RWPE1 (cell line): ENCODE measurements around the gene RPL10.

ENCODE experiments used
- CTCF ChIA-PET: fragments of 350-600 bp; sonication (Branson Sonifier 250); formaldehyde crosslinking; extraction: SDS; loops from one replicate; lab custom pipeline; 2021; lab: Yijun Ruan, JAX
- POLR2A ChIA-PET: fragments of 400-600 bp; formaldehyde crosslinking; extraction: SDS; loops from one replicate; lab custom pipeline; 2020; ENCODE audit warnings: antibody characterized with exemption; ENCODE audit not compliant: low non-redundant PET; lab: Yijun Ruan, JAX
- DNase-seq: peaks from one replicate; pipeline ENCODE4 v3.0.0; 2012; ENCODE audit warnings: low spot score
- H3K27ac ChIP-seq: fragments of 450-650 bp; 2 replicates; pipeline ENCODE4 v1.5.1; 2017
- CTCF ChIP-seq: fragments of 450-650 bp; conservative IDR thresholded peaks from 2 replicates; pipeline ENCODE4 v1.5.1; 2017; ENCODE audit warnings: low read depth, mild to moderate bottlenecking

Gene RPL10

GRCh38 chrX:154437971-154438893 is 40.1 kb downstream of the RPL10 start:
- no peak for DNase-seq
- ChIA-PET CTCF (no interaction called here), POLR2A (no interaction called here)
- no peak for TF ChIP-seq CTCF
- peak overlapping the region; percentile 83 for H3K27ac ChIP-seq

GRCh38 chrX:154439841-154440240 is 41.7 kb downstream of the RPL10 start:
- no peak for TF ChIP-seq CTCF
- DNase-seq, result no peak
- ChIA-PET CTCF (interaction anchor here (0.6 kb wide), 1 partner anchor 102 kb away, joined by 3 read pairs; no protein-coding TSS in a partner anchor), POLR2A (no interaction called here)
- H3K27ac ChIP-seq, result 0 out of 2 replicates have a peak overlapping the region, but pooled peaks have one; percentile 5

GRCh38 chrX:154440623-154441357 is 42.6 kb downstream of the RPL10 start:
- ChIA-PET CTCF (no interaction called here), POLR2A (no interaction called here)
- no peak for DNase-seq
- peak overlapping the region; percentile 5; the same call in 1 of the 2 replicates for H3K27ac ChIP-seq
- no peak for TF ChIP-seq CTCF

- DNase-seq, result no peak
- no peak for TF ChIP-seq CTCF
- ChIA-PET POLR2A (interaction anchor here (0.6 to 0.7 kb wide), 2 partner anchors 42 to 45 kb away, joined by 3 read pairs; no protein-coding TSS in a partner anchor), CTCF (no interaction called here)
- peak overlapping the region; percentile 85 for H3K27ac ChIP-seq
Measured at GRCh38 chrX:154441564-154441963, 43.4 kb downstream of the RPL10 start.

GRCh38 chrX:154441984-154442707 is 44.0 kb downstream of the RPL10 start:
- POLR2A ChIA-PET, result interaction anchor here (0.6 to 0.7 kb wide), 2 partner anchors 42 to 46 kb away, joined by 3 read pairs; no protein-coding TSS in a partner anchor

More at GRCh38 chrX:154441984-154442707, 44.0 kb downstream of the RPL10 start:
- H3K27ac ChIP-seq, result peak overlapping the region; percentile 85
- CTCF ChIA-PET, result no interaction called here
- no peak for TF ChIP-seq CTCF
- DNase-seq, result peak; percentile 72
